PC-9 (cell line): Measurements from ENCODE around the gene NFE2. TPM values are rescaled to one million over a fixed set of nuclear protein-coding genes. Genes with fewer than 3 reads are reported as not detected.
A peak's percentile ranks its signal among the peaks of the same experiment; 100 is the strongest.

Experiments
- BruUV-seq: library from RNA; stranded (reverse); fragments of 400-500 nt; replicated peaks from 2 replicates; lab custom pipeline; 2021; lab: Mats Ljungman, UMichigan
- CTCF ChIA-PET: fragments of 300-600 bp; sonication (Branson Sonifier 250); formaldehyde crosslinking; loops from one replicate; lab custom pipeline; 2022; ENCODE audit warnings: antibody characterized with exemption; lab: Charles Lee
- POLR2A ChIA-PET: fragments of 300-600 bp; sonication (Branson Sonifier 250); formaldehyde crosslinking; loops from one replicate; lab custom pipeline; 2022; ENCODE audit warnings: antibody characterized with exemption; ENCODE audit not compliant: unreplicated experiment; lab: Charles Lee
- DNase-seq, 2 experiments: peaks; one replicate each; pipeline versions ENCODE4 v3.0.0 to v3.0.0-alpha.2; 2015 to 2022; ENCODE audit warnings: mixed read lengths in 1 of 2
- H2AFZ ChIP-seq: fragments of 200-600 bp; sonication (generic); 2 replicates; pipeline ENCODE4 v1.8.1; 2017; ENCODE audit warnings: antibody characterized with exemption
- H3F3A ChIP-seq: fragments of 200-600 bp; sonication (generic); 2 replicates; pipeline ENCODE4 v1.8.1; 2017; ENCODE audit warnings: antibody characterized with exemption, mild to moderate bottlenecking, low read depth; ENCODE audit not compliant: insufficient read depth
- H3K27ac ChIP-seq: fragments of 200-600 bp; sonication (generic); 2 replicates; pipeline ENCODE4 v1.6.1; 2016; ENCODE audit warnings: mixed run types
- H3K27me3 ChIP-seq: fragments of 200-600 bp; sonication (generic); 2 replicates; pipeline ENCODE4 v1.6.1; 2016; ENCODE audit warnings: low read depth, mixed run types; ENCODE audit not compliant: insufficient read depth
- H3K36me3 ChIP-seq: fragments of 200-600 bp; sonication (generic); 2 replicates; pipeline ENCODE4 v1.6.1; 2016; ENCODE audit warnings: low read depth, mixed run types
- H3K4me1 ChIP-seq: fragments of 200-600 bp; sonication (generic); replicated peaks from 2 replicates; pipeline ENCODE4 v1.6.1; 2016; ENCODE audit warnings: mixed run types; ENCODE audit not compliant: insufficient read depth
- H3K4me2 ChIP-seq: fragments of 200-600 bp; sonication (generic); 2 replicates; pipeline ENCODE4 v1.6.1; 2017; ENCODE audit warnings: mixed run types
- H3K4me3 ChIP-seq: fragments of 200-600 bp; sonication (generic); 2 replicates; pipeline ENCODE4 v1.6.1; 2016; ENCODE audit warnings: mixed run types
- H3K79me2 ChIP-seq: fragments of 200-600 bp; sonication (generic); 2 replicates; pipeline ENCODE4 v1.6.1; 2017; ENCODE audit warnings: low read depth, mixed run types
- H3K9me2 ChIP-seq: fragments of 200-600 bp; sonication (generic); 2 replicates; pipeline ENCODE4 v1.8.1; 2017; ENCODE audit warnings: mild to moderate bottlenecking; ENCODE audit not compliant: insufficient read depth
- H3K9me3 ChIP-seq: fragments of 200-600 bp; sonication (generic); 2 replicates; pipeline ENCODE4 v1.8.1; 2016; ENCODE audit warnings: low read depth; ENCODE audit not compliant: insufficient read depth
- H4K20me1 ChIP-seq: fragments of 200-600 bp; sonication (generic); 2 replicates; pipeline ENCODE4 v1.8.1; 2017; ENCODE audit not compliant: insufficient read depth
- CTCF ChIP-seq: fragments of 200-600 bp; sonication (generic); conservative IDR thresholded peaks from 2 replicates; pipeline ENCODE4 v1.6.1; 2017; ENCODE audit warnings: mixed run types, antibody characterized with exemption, mild to moderate bottlenecking, moderate library complexity
- EZH2 ChIP-seq: fragments of 200-600 bp; sonication (generic); IDR thresholded peaks from 2 replicates; pipeline ENCODE4 v1.8.0; 2017; ENCODE audit warnings: antibody characterized with exemption, low read depth
- intact Hi-C: fragments of 100-400 bp; cut with micrococcal nuclease; formaldehyde crosslinking; loops from one replicate; pipeline ENCODE4 v1.10.0; 2022; ENCODE audit not compliant: unreplicated experiment
- total RNA-seq: library from RNA; stranded (reverse); gene quantifications from 2 replicates; pipeline ENCODE4 v1.2.3, GENCODE V29; 2021

Gene NFE2
- total RNA-seq, 1 experiment from 2014 or later = 1.5 TPM

GRCh38 chr12:54280468-54281260 lies 20.2 kb downstream of the NFE2 start, which contains the start of gene HNRNPA1:
Gene HNRNPA1, plus strand, starts transcription at chr12:54280726. Its CDS starts 82 bp downstream, at chr12:54280808.
- peak within 1 kb of the TSS; percentile 72 for H2AFZ ChIP-seq
- H3K9me2 ChIP-seq = no peaks in the 10 kb centered on the region
- peak; percentile 95 to 99 for DNase-seq
- intact Hi-C loops = loop anchor here (2.0 kb wide), 1 partner anchor 78 kb away; no protein-coding TSS in a partner anchor
- peaks cover 83% of the 10 kb centered on the region for H3K79me2 ChIP-seq
- peaks cover 62% of the 10 kb centered on the region for H3K36me3 ChIP-seq
- BruUV-seq = TSS peak; percentile 64
- H3K27ac ChIP-seq = peak within 1 kb of the TSS; percentile 94
- H3K27me3 ChIP-seq = no peaks in the 10 kb centered on the region
- CTCF ChIA-PET = interaction anchor here (0.6 to 1.7 kb wide), 5 partner anchors 26 to 585 kb away, joined by 3 to 12 read pairs (median 3); partner anchors contain the start of gene COPZ1
- peak within 1 kb of the TSS; percentile 98 for H3K4me2 ChIP-seq
- POLR2A ChIA-PET = interaction anchor here (0.5 to 1.4 kb wide), 7 partner anchors 9 to 265 kb away, joined by 3 to 39 read pairs (median 5); partner anchors contain the start of gene COPZ1
- no peak for TF ChIP-seq EZH2
- TF ChIP-seq CTCF = 0 out of 2 replicates have a peak, but pooled peaks have one; percentile 3
- no peaks in the 10 kb centered on the region for H3K9me3 ChIP-seq
- peaks cover 43% of the 10 kb centered on the region for H4K20me1 ChIP-seq
- peaks cover 64% of the 10 kb centered on the region for H3F3A ChIP-seq
- H3K4me3 ChIP-seq = peak within 1 kb of the TSS; percentile 82
- peaks cover 44% of the 10 kb centered on the region for H3K4me1 ChIP-seq

- Histone ChIP-seq H3K36me3 (peaks cover 55% of the 10 kb centered on the region), H3K79me2 (peaks cover 85% of the 10 kb centered on the region), H3K9me3 (no peaks in the 10 kb centered on the region), H3K4me1 (peaks cover 38% of the 10 kb centered on the region), H3K27me3 (no peaks in the 10 kb centered on the region), H3K27ac (peak within 1 kb of the TSS; percentile 94), H3K9me2 (no peaks in the 10 kb centered on the region), H3F3A (peaks cover 56% of the 10 kb centered on the region), H3K4me3 (peak within 1 kb of the TSS; percentile 82), H4K20me1 (peaks cover 35% of the 10 kb centered on the region), H2AFZ (peak within 1 kb of the TSS; percentile 72), H3K4me2 (peak within 1 kb of the TSS; percentile 98)
- TF ChIP-seq CTCF = no peak
- no peak for TF ChIP-seq EZH2
- DNase-seq = peak; percentile 98 to 100
- no TSS peak for BruUV-seq
- POLR2A ChIA-PET = interaction anchor here (0.5 to 1.4 kb wide), 13 partner anchors 9 to 264 kb away, joined by 3 to 39 read pairs (median 5); partner anchors contain the start of genes COPZ1 and NFE2
- CTCF ChIA-PET = interaction anchor here (0.6 to 1.7 kb wide), 4 partner anchors 27 to 515 kb away, joined by 3 to 12 read pairs (median 4); partner anchors contain the start of gene COPZ1
- intact Hi-C loops = loop anchor here (1.0 to 5.0 kb wide), 3 partner anchors 38 to 79 kb away; partner anchors contain the start of gene COPZ1
Observed at GRCh38 chr12:54279632-54280467, 21.0 kb downstream of the NFE2 start, which contains the start of gene CBX5. Gene CBX5, minus strand, starts transcription at chr12:54280122. Its CDS starts 22,472 bp downstream, at chr12:54257650.
